ENCODE measurements around the gene RPS6KL1.

GRCh38 chr14:74968811-74969210 is 45.8 kb upstream of the RPS6KL1 start:
- no peak for TF ChIP-seq POLR2A (IDR thresholded peaks at IDR 0.05; ENCODE audit: low read depth, low read length)
- TF ChIP-seq TAF1 (IDR thresholded peaks at IDR 0.05; ENCODE audit: borderline replicate concordance, low read depth, low read length) = no peak

All from GM12892 (cell line).